Measurements from ENCODE around the gene ADARB1.
"Not testable (repeated sequence)": the region's sequence is repeated elsewhere in the genome, so short reads cannot be mapped to it uniquely, and the experiment has no call there.

The ADARB1 gene

GRCh38 chr21:45138199-45139002 is 64.0 kb downstream of the ADARB1 start:
- Histone ChIP-seq H3K4me1 (ENCODE audit: insufficient read depth, low read length, severe bottlenecking) (no peaks in the 10 kb centered on the region), H3K79me2 (ENCODE audit: insufficient read depth, low read length) (no peaks in the 10 kb centered on the region), H3K36me3 (ENCODE audit: insufficient read depth, low read length) (no peaks in the 10 kb centered on the region), H3K9me3 (ENCODE audit: low read length) (no peaks in the 10 kb centered on the region), H4K20me1 (ENCODE audit: insufficient read depth, low read length) (no peaks in the 10 kb centered on the region), H3K27me3 (ENCODE audit: insufficient read depth, low read length) (no peaks in the 10 kb centered on the region), H3F3A (ENCODE audit: insufficient read depth, low read length) (no peaks in the 10 kb centered on the region), H3K4me3 (ENCODE audit: low read depth, low read length, poor library complexity, severe bottlenecking) (no peak overlapping the region), H3K27ac (ENCODE audit: low read depth, low read length, poor library complexity, severe bottlenecking) (no peak overlapping the region), H3K9me2 (ENCODE audit: low read depth, low read length) (no peaks in the 10 kb centered on the region), H3K4me2 (ENCODE audit: low read length) (no peak overlapping the region), H3K9ac (ENCODE audit: low read length) (no peak overlapping the region), H2AFZ (ENCODE audit: low read length) (no peak overlapping the region)
- TF ChIP-seq CTCF (IDR thresholded peaks at IDR 0.05; ENCODE audit: low read length) = peak; percentile 63
- TF ChIP-seq EZH2 (IDR thresholded peaks at IDR 0.05; ENCODE audit: borderline replicate concordance, low read length) = no peak

- not testable (repeated sequence) for H3K4me3 ChIP-seq (ENCODE audit: low read depth, low read length, poor library complexity, severe bottlenecking); H3K27me3 ChIP-seq (ENCODE audit: insufficient read depth, low read length); H4K20me1 ChIP-seq (ENCODE audit: insufficient read depth, low read length); H2AFZ ChIP-seq (ENCODE audit: low read length); H3F3A ChIP-seq (ENCODE audit: insufficient read depth, low read length); H3K9me2 ChIP-seq (ENCODE audit: low read depth, low read length); H3K79me2 ChIP-seq (ENCODE audit: insufficient read depth, low read length); H3K4me1 ChIP-seq (ENCODE audit: insufficient read depth, low read length, severe bottlenecking); H3K36me3 ChIP-seq (ENCODE audit: insufficient read depth, low read length); H3K4me2 ChIP-seq (ENCODE audit: low read length); H3K27ac ChIP-seq (ENCODE audit: low read depth, low read length, poor library complexity, severe bottlenecking); H3K9me3 ChIP-seq (ENCODE audit: low read length); H3K9ac ChIP-seq (ENCODE audit: low read length)
Observed at GRCh38 chr21:45139003-45139360, 64.6 kb downstream of the ADARB1 start.

- TF ChIP-seq CTCF (IDR thresholded peaks at IDR 0.05; ENCODE audit: low read length) = no peak
- no peak for TF ChIP-seq EZH2 (IDR thresholded peaks at IDR 0.05; ENCODE audit: borderline replicate concordance, low read length)
- no peaks in the 10 kb centered on the region for H3K4me1 ChIP-seq (ENCODE audit: insufficient read depth, low read length, severe bottlenecking)
- H3K9me2 ChIP-seq (ENCODE audit: low read depth, low read length) = no peaks in the 10 kb centered on the region
- H2AFZ ChIP-seq (ENCODE audit: low read length) = no peak overlapping the region
- no peaks in the 10 kb centered on the region for H3K27me3 ChIP-seq (ENCODE audit: insufficient read depth, low read length)
- H3K27ac ChIP-seq (ENCODE audit: low read depth, low read length, poor library complexity, severe bottlenecking) = no peak overlapping the region
- no peaks in the 10 kb centered on the region for H3K79me2 ChIP-seq (ENCODE audit: insufficient read depth, low read length)
- no peaks in the 10 kb centered on the region for H3K36me3 ChIP-seq (ENCODE audit: insufficient read depth, low read length)
- no peaks in the 10 kb centered on the region for H3F3A ChIP-seq (ENCODE audit: insufficient read depth, low read length)
- no peak overlapping the region for H3K9ac ChIP-seq (ENCODE audit: low read length)
- no peaks in the 10 kb centered on the region for H4K20me1 ChIP-seq (ENCODE audit: insufficient read depth, low read length)
- no peaks in the 10 kb centered on the region for H3K9me3 ChIP-seq (ENCODE audit: low read length)
- no peak overlapping the region for H3K4me2 ChIP-seq (ENCODE audit: low read length)
- no peak overlapping the region for H3K4me3 ChIP-seq (ENCODE audit: low read depth, low read length, poor library complexity, severe bottlenecking)
Observed at GRCh38 chr21:45139473-45139872, 65.1 kb downstream of the ADARB1 start.

- H3K27ac ChIP-seq (ENCODE audit: low read depth, low read length, poor library complexity, severe bottlenecking) = no peak overlapping the region
- no peak overlapping the region for H3K4me3 ChIP-seq (ENCODE audit: low read depth, low read length, poor library complexity, severe bottlenecking)
- no peak for TF ChIP-seq EZH2 (IDR thresholded peaks at IDR 0.05; ENCODE audit: borderline replicate concordance, low read length)
- TF ChIP-seq CTCF (IDR thresholded peaks at IDR 0.05; ENCODE audit: low read length) = peak; percentile 77
- H3K4me1 ChIP-seq (ENCODE audit: insufficient read depth, low read length, severe bottlenecking) = no peaks in the 10 kb centered on the region
- H2AFZ ChIP-seq (ENCODE audit: low read length) = no peak overlapping the region
- no peaks in the 10 kb centered on the region for H3K9me2 ChIP-seq (ENCODE audit: low read depth, low read length)
- H3K79me2 ChIP-seq (ENCODE audit: insufficient read depth, low read length) = no peaks in the 10 kb centered on the region
- no peak overlapping the region for H3K9ac ChIP-seq (ENCODE audit: low read length)
- H3K36me3 ChIP-seq (ENCODE audit: insufficient read depth, low read length) = no peaks in the 10 kb centered on the region
- no peak overlapping the region for H3K4me2 ChIP-seq (ENCODE audit: low read length)
- no peaks in the 10 kb centered on the region for H4K20me1 ChIP-seq (ENCODE audit: insufficient read depth, low read length)
- H3F3A ChIP-seq (ENCODE audit: insufficient read depth, low read length) = no peaks in the 10 kb centered on the region
- H3K9me3 ChIP-seq (ENCODE audit: low read length) = no peaks in the 10 kb centered on the region
- H3K27me3 ChIP-seq (ENCODE audit: insufficient read depth, low read length) = no peaks in the 10 kb centered on the region
Observed at GRCh38 chr21:45140346-45140940, 66.1 kb downstream of the ADARB1 start.

- H3K36me3 ChIP-seq (ENCODE audit: insufficient read depth, low read length); H3F3A ChIP-seq (ENCODE audit: insufficient read depth, low read length); H3K4me3 ChIP-seq (ENCODE audit: low read depth, low read length, poor library complexity, severe bottlenecking); H2AFZ ChIP-seq (ENCODE audit: low read length); H3K4me1 ChIP-seq (ENCODE audit: insufficient read depth, low read length, severe bottlenecking); H3K27me3 ChIP-seq (ENCODE audit: insufficient read depth, low read length); H3K79me2 ChIP-seq (ENCODE audit: insufficient read depth, low read length); H4K20me1 ChIP-seq (ENCODE audit: insufficient read depth, low read length); H3K4me2 ChIP-seq (ENCODE audit: low read length); H3K9me2 ChIP-seq (ENCODE audit: low read depth, low read length); H3K27ac ChIP-seq (ENCODE audit: low read depth, low read length, poor library complexity, severe bottlenecking); H3K9me3 ChIP-seq (ENCODE audit: low read length); H3K9ac ChIP-seq (ENCODE audit: low read length): not testable (repeated sequence)
Observed at GRCh38 chr21:45140944-45141343, 66.6 kb downstream of the ADARB1 start.

Data from OCI-LY1 (cell line).